NAMALWA (cell line): ENCODE results near the gene REST.

Source experiments
- DNase-seq: peaks from one replicate; pipeline ENCODE4 v3.0.0-alpha.2; 2015; ENCODE audit warnings: low spot score

Gene REST

GRCh38 chr4:56976283-56976836 lies 68.7 kb downstream of the REST start:
- DNase-seq = no peak

- DNase-seq = no peak
Observed at GRCh38 chr4:56976837-56977320, 69.2 kb downstream of the REST start.

GRCh38 chr4:56977321-56978012 lies 69.8 kb downstream of the REST start, which contains the start of gene NOA1:
Gene NOA1 (minus strand): TSS chr4:56977606. CDS start chr4:56977585, 21 bp downstream.
- DNase-seq = peak; percentile 99

GRCh38 chr4:56978750-56979303 lies 71.1 kb downstream of the REST start, which contains the start of gene POLR2B:
Gene POLR2B (plus strand): TSS chr4:56978896. CDS start chr4:56978986, 90 bp downstream.
- peak; percentile 98 for DNase-seq

GRCh38 chr4:56979421-56980072 lies 71.8 kb downstream of the REST start:
- DNase-seq = peak; percentile 65

GRCh38 chr4:56981795-56982201 lies 74.1 kb downstream of the REST start:
- DNase-seq = no peak

GRCh38 chr4:56986192-56986591 lies 78.5 kb downstream of the REST start:
- DNase-seq = no peak

- no peak for DNase-seq
Observed at GRCh38 chr4:56986952-56987351, 79.3 kb downstream of the REST start.

- DNase-seq = no peak
Observed at GRCh38 chr4:56990109-56990905, 82.6 kb downstream of the REST start.

GRCh38 chr4:56995525-56995924 lies 87.8 kb downstream of the REST start:
- DNase-seq = no peak

- DNase-seq = no peak
Observed at GRCh38 chr4:56999751-57000150, 92.1 kb downstream of the REST start.

- no peak for DNase-seq
Observed at GRCh38 chr4:57013543-57014120, 105.9 kb downstream of the REST start.
